ENCODE results near the gene ASXL1. TPM values are rescaled to one million over a fixed set of nuclear protein-coding genes. Genes with fewer than 3 reads are reported as not detected.

ASXL1 gene
- total RNA-seq, 1 donor from 2014 or later, result 90.8 TPM

- H3K27ac Mint-ChIP-seq (ENCODE audit: unreplicated experiment), result peak overlapping the region; percentile 78
- H3K4me1 Mint-ChIP-seq (ENCODE audit: unreplicated experiment), result peaks cover 40% of the 10 kb centered on the region
- peaks cover 18% of the 10 kb centered on the region for H3K36me3 Mint-ChIP-seq (ENCODE audit: low read depth, unreplicated experiment)
- no peak for DNase-seq (ENCODE audit: low spot score)
- TF ChIP-seq, protein P1, sequence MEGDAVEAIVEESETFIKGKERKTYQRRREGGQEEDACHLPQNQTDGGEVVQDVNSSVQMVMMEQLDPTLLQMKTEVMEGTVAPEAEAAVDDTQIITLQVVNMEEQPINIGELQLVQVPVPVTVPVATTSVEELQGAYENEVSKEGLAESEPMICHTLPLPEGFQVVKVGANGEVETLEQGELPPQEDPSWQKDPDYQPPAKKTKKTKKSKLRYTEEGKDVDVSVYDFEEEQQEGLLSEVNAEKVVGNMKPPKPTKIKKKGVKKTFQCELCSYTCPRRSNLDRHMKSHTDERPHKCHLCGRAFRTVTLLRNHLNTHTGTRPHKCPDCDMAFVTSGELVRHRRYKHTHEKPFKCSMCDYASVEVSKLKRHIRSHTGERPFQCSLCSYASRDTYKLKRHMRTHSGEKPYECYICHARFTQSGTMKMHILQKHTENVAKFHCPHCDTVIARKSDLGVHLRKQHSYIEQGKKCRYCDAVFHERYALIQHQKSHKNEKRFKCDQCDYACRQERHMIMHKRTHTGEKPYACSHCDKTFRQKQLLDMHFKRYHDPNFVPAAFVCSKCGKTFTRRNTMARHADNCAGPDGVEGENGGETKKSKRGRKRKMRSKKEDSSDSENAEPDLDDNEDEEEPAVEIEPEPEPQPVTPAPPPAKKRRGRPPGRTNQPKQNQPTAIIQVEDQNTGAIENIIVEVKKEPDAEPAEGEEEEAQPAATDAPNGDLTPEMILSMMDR (IDR thresholded peaks at IDR 0.05; ENCODE audit: unreplicated experiment), result no peak
- no peaks in the 10 kb centered on the region for H3K9me3 Mint-ChIP-seq (ENCODE audit: unreplicated experiment)
- H3K4me3 Mint-ChIP-seq (ENCODE audit: unreplicated experiment), result peak overlapping the region; percentile 76
- H3K27me3 Mint-ChIP-seq (ENCODE audit: unreplicated experiment), result peaks cover 29% of the 10 kb centered on the region
Observed at GRCh38 chr20:32458837-32459220, 100.7 kb downstream of the ASXL1 start.

DNA sequence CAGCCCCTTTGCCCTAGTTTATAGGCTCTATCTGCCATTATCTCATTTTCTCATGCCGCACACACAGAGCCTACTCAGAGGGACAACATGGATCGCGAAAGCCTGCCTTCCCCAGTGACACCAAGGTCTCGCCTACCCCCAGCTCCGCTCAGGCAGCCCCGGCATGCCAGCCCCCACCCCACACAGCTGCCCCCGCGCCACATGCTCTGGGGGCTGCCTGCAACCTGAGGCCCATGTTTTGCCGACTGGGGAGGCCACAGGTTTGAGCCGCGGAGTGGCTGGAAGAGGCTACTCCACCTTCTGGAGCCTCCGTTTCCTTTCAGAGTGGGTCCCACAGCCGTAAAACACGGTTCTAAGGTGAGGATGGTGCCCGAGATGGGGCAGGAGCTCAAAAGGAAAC, 102.1 kb downstream of the ASXL1 start:
- TF ChIP-seq, protein P1 (IDR thresholded peaks at IDR 0.05; ENCODE audit: unreplicated experiment), result no peak
- Mint-ChIP-seq H3K4me3 (ENCODE audit: unreplicated experiment) (no peak overlapping the region), H3K36me3 (ENCODE audit: low read depth, unreplicated experiment) (peaks cover 20% of the 10 kb centered on the region), H3K9me3 (ENCODE audit: unreplicated experiment) (no peaks in the 10 kb centered on the region), H3K27me3 (ENCODE audit: unreplicated experiment) (peaks cover 27% of the 10 kb centered on the region), H3K27ac (ENCODE audit: unreplicated experiment) (peak overlapping the region; percentile 52), H3K4me1 (ENCODE audit: unreplicated experiment) (peaks cover 39% of the 10 kb centered on the region)
- DNase-seq (ENCODE audit: low spot score), result no peak

DNA sequence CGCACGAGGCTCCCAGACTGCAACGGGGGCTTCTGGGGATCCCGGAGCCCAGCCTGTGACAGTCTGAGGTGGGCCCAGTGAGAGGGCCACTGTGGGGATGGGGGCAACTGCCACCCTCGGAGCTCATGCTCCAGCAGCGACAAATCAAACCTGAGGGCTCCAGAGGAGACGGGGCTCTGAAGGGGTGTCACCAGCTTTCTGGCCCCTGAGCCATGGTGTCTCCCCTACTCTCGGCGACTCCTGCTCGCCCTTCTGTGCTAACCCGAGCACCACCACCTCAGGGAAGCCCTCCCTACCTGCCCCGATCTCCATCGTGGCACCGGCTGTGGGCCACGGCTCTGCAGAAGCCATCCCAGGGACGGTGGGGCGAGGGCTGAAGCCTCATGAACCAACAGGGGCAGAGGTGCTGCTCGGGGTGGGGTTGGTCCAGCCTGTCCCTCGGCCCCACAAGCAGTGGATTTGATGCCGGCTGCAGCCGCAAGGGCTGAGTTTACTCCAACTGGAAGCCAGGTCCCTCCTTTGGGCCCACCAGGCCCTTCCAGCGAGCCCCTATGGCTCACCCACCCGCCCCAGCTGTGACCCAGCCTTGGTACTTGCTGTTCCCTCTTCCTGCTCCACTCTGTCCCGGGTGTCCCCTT, 102.7 kb downstream of the ASXL1 start:
- TF ChIP-seq, protein P1 (IDR thresholded peaks at IDR 0.05; ENCODE audit: unreplicated experiment), result no peak
- DNase-seq (ENCODE audit: low spot score), result no peak
- peaks cover 29% of the 10 kb centered on the region for H3K27me3 Mint-ChIP-seq (ENCODE audit: unreplicated experiment)
- H3K4me3 Mint-ChIP-seq (ENCODE audit: unreplicated experiment), result peak overlapping the region; percentile 21
- no peaks in the 10 kb centered on the region for H3K9me3 Mint-ChIP-seq (ENCODE audit: unreplicated experiment)
- peaks cover 36% of the 10 kb centered on the region for H3K4me1 Mint-ChIP-seq (ENCODE audit: unreplicated experiment)
- H3K27ac Mint-ChIP-seq (ENCODE audit: unreplicated experiment), result peak overlapping the region; percentile 48
- H3K36me3 Mint-ChIP-seq (ENCODE audit: low read depth, unreplicated experiment), result peaks cover 22% of the 10 kb centered on the region

- Mint-ChIP-seq H3K27me3 (ENCODE audit: unreplicated experiment) (peaks cover 30% of the 10 kb centered on the region), H3K36me3 (ENCODE audit: low read depth, unreplicated experiment) (peaks cover 22% of the 10 kb centered on the region), H3K9me3 (ENCODE audit: unreplicated experiment) (no peaks in the 10 kb centered on the region), H3K4me1 (ENCODE audit: unreplicated experiment) (peaks cover 36% of the 10 kb centered on the region), H3K4me3 (ENCODE audit: unreplicated experiment) (peak overlapping the region; percentile 42), H3K27ac (ENCODE audit: unreplicated experiment) (peak overlapping the region; percentile 30)
- TF ChIP-seq, protein P1 (IDR thresholded peaks at IDR 0.05; ENCODE audit: unreplicated experiment), result no peak
- no peak for DNase-seq (ENCODE audit: low spot score)
Observed at GRCh38 chr20:32461836-32462600, 103.9 kb downstream of the ASXL1 start.

All from endothelial cell (in vitro differentiated cells).